ENCODE results near the gene RHOF.

RHOF gene

GRCh38 chr12:121781484-121781997, 11.9 kb downstream of the RHOF start:
- TF ChIP-seq MYC (IDR thresholded peaks at IDR 0.05; ENCODE audit: low read depth, low read length) (no peak), POLR2A (IDR thresholded peaks at IDR 0.05; ENCODE audit: extremely low read depth, insufficient read length) (no peak), CTCF (IDR thresholded peaks at IDR 0.05; ENCODE audit: low read depth, low read length) (no peak)
- TF ChIP-seq, protein P1, sequence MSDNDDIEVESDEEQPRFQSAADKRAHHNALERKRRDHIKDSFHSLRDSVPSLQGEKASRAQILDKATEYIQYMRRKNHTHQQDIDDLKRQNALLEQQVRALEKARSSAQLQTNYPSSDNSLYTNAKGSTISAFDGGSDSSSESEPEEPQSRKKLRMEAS (IDR thresholded peaks at IDR 0.05; ENCODE audit: low read depth, low read length) = no peak
- DNase-seq (ENCODE audit: low read depth) = no peak
- no peak overlapping the region for H3K4me3 ChIP-seq (ENCODE audit: low read depth, low read length)

GRCh38 chr12:121780429-121780828, 13.1 kb downstream of the RHOF start:
- H3K4me3 ChIP-seq (ENCODE audit: low read depth, low read length) = no peak overlapping the region
- DNase-seq (ENCODE audit: low read depth) = no peak
- TF ChIP-seq MYC (IDR thresholded peaks at IDR 0.05; ENCODE audit: low read depth, low read length) = no peak
- no peak for TF ChIP-seq CTCF (IDR thresholded peaks at IDR 0.05; ENCODE audit: low read depth, low read length)
- no peak for TF ChIP-seq POLR2A (IDR thresholded peaks at IDR 0.05; ENCODE audit: extremely low read depth, insufficient read length)
- TF ChIP-seq, protein P1 (IDR thresholded peaks at IDR 0.05; ENCODE audit: low read depth, low read length) = no peak

DNA sequence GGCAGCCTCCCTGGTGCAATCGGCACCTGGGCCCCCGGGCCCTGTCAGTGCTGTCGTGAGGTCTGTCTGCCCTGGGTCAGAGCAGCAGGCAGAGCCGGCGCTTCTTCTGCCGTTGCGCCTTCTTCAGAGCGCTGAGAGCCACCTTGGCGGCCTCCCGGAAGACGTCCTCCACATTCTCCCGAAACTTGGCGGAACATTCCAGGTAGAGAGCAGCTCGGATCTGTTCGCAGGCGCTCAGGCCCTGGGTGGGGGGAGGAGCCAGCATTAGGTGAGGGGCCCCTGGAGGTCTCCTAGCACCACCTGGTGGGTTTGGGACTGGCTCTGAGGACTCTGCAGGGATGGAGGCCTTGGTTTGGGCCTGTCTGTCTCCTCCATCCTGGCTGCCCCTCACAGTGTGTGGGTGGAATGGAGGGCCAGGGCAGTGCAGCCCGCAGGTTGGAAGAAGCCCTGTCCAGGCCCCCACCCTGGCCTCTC, 14.0 kb downstream of the RHOF start:
- TF ChIP-seq POLR2A (IDR thresholded peaks at IDR 0.05; ENCODE audit: extremely low read depth, insufficient read length) (no peak), CTCF (IDR thresholded peaks at IDR 0.05; ENCODE audit: low read depth, low read length) (no peak), MYC (IDR thresholded peaks at IDR 0.05; ENCODE audit: low read depth, low read length) (no peak)
- TF ChIP-seq, protein P1 (IDR thresholded peaks at IDR 0.05; ENCODE audit: low read depth, low read length) = no peak

DNA sequence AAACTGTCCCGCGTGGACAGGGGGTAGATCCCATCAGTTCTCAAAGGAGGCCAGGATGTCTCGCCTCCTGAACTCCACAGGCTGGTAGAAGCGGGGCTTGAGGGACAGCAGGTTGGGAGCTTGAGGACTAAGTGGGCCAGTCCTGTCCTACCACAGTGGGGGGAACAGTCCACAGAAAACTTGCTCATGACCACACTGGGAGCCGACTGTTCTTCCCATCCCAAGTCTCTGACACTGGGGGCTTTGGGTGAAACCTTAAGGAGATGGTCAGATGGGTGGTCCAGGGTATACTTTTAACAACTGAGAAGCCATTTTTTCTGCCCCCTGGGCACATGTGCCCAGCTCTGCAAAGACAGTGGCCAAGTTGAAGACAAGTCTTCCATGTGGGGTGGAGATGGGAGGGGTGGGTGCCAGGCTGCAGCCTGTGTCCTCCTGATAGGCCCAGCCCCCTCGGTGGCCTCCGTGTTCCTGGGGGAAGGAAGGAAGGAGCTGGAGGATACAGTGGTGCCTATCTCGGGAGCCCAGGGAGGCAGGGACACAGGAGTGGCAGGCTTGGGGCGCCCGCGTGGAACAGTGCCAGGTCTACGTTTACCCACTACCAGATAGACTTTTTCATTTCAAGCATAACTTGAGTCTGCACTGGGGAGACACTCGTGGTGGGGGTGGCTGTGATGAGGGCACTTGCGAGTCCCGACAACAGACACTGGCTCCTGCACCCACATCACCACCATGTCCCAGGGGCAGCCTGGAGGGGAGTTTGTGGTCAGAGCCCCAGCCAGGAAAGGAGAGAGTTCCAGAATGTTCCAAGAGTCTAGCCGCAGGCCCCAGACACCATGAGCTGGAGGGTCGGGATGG, 14.7 kb downstream of the RHOF start:
- DNase-seq (ENCODE audit: low read depth) = no peak
- TF ChIP-seq POLR2A (IDR thresholded peaks at IDR 0.05; ENCODE audit: extremely low read depth, insufficient read length) (no peak), MYC (IDR thresholded peaks at IDR 0.05; ENCODE audit: low read depth, low read length) (no peak), CTCF (IDR thresholded peaks at IDR 0.05; ENCODE audit: low read depth, low read length) (no peak)
- TF ChIP-seq, protein P1 (IDR thresholded peaks at IDR 0.05; ENCODE audit: low read depth, low read length) = no peak

More for the DNA sequence above, 14.0 kb downstream of the RHOF start:
- no peak for DNase-seq (ENCODE audit: low read depth)
- no peak overlapping the region for H3K4me3 ChIP-seq (ENCODE audit: low read depth, low read length)

DNA sequence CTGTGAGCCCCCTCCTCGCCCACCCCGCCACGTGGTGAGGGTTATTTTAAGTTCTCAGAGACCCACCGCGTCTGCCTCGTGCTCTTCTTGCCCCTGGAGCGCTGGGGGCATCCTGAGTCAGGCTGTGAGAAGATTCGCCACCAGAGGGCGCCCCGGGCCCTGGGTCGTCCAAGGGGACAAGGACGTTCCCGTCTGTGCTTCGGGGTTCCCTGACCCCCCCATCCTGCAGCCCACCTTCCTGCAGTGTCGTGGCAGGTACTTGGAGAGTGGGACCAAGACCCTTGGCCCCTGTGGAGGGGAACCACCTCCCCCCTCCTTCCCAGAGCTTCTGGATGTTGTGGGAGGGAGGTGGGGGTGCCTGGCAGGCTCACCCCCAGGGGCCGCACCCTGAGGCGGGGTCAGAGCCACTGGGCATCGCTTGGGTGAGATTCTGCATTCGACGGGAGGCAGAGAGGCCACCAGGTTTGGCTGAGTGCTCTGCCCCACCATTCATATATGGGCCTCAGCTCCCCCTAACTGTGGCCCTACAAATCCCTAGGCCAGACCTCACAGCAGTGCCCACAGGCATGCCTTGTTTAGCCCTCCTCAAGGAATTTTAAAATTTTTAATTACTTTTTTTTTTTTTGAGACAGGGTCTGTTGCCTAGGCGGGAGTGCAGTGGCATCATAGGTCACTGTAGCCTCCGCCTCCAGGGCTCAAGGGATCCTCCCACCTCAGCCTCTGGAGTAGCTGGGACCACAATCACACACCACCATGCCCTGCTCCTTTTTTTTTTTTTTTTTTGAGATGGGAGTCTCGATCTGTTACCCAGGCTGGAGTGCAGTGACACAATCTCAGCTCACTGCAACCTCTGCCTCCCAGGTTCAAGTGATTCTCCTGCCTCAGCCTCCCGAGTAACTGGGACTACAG, 17.0 kb downstream of the RHOF start:
- no peak overlapping the region for H3K4me3 ChIP-seq (ENCODE audit: low read depth, low read length)
- TF ChIP-seq POLR2A (IDR thresholded peaks at IDR 0.05; ENCODE audit: extremely low read depth, insufficient read length) (no peak), MYC (IDR thresholded peaks at IDR 0.05; ENCODE audit: low read depth, low read length) (peak; percentile 84), CTCF (IDR thresholded peaks at IDR 0.05; ENCODE audit: low read depth, low read length) (peak; percentile 92)
- TF ChIP-seq, protein P1 (IDR thresholded peaks at IDR 0.05; ENCODE audit: low read depth, low read length) = peak; percentile 88
- DNase-seq (ENCODE audit: low read depth) = peak; percentile 86

More for the DNA sequence above, 14.7 kb downstream of the RHOF start:
- no peak overlapping the region for H3K4me3 ChIP-seq (ENCODE audit: low read depth, low read length)
